Stimulated activated naive CD8-positive, alpha-beta T cell treated with anti-CD3 and anti-CD28 coated beads, Interleukin-15, amount 100 ng/mL, for 72 hours (primary cell): ENCODE results near the gene MAN1C1.

Experiments
- ATAC-seq: fragments of 150-1000 bp; cut with Tn5 transposase; 2 replicates; pipeline ENCODE4 v1.10.0; 2021; ENCODE audit warnings: mild to moderate bottlenecking, moderate library complexity
- DNase-seq, 2 donors: peaks; one replicate each; pipeline ENCODE4 v3.0.0; 2021 to 2022
- H3K27ac Mint-ChIP-seq, 2 donors: one replicate each; pipeline ENCODE4 v1.8.0; 2022; ENCODE audit warnings: mild to moderate bottlenecking in 2 of 2, mixed read lengths in 2 of 2, moderate library complexity in 2 of 2
- H3K27me3 Mint-ChIP-seq: one replicate; pipeline ENCODE4 v1.8.0; 2022; ENCODE audit warnings: mixed read lengths
- H3K4me1 Mint-ChIP-seq: one replicate; pipeline ENCODE4 v1.8.0; 2022; ENCODE audit warnings: mild to moderate bottlenecking, mixed read lengths
- H3K4me3 Mint-ChIP-seq, 2 donors: one replicate each; pipeline ENCODE4 v1.8.0; 2022; ENCODE audit warnings: mild to moderate bottlenecking in 2 of 2, mixed read lengths in 2 of 2, moderate library complexity in 1 of 2
- H3K9me3 Mint-ChIP-seq, 2 donors: one replicate each; pipeline ENCODE4 v1.8.0; 2022; ENCODE audit warnings: mixed read lengths in 2 of 2

The MAN1C1 gene

DNA sequence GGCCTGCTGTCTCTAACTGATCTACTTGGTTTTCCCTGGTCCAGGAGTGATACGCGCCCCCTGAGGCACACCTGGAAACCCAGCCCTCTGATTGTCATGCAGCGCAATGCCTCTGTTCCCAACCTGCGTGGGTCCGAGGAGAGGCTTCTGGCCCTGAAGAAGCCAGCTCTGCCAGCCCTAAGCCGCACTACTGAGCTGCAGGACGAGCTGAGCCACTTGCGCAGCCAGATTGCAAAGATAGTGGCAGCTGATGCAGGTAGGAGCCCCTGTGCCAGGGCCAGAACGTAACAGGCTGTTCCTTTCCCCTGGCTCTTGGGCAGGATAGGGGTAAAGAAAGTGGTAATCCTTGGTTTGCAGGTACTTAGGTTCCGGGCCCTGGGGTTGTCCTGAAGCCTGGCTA is 210.0 kb downstream of the MAN1C1 start:
- Mint-ChIP-seq H3K4me1 (peaks cover 9% of the 10 kb centered on the region), H3K27me3 (no peaks in the 10 kb centered on the region), H3K27ac (no peak overlapping the region), H3K9me3 (no peaks in the 10 kb centered on the region), H3K4me3 (no peak overlapping the region)
- no peak for ATAC-seq
- no peak for DNase-seq

DNA sequence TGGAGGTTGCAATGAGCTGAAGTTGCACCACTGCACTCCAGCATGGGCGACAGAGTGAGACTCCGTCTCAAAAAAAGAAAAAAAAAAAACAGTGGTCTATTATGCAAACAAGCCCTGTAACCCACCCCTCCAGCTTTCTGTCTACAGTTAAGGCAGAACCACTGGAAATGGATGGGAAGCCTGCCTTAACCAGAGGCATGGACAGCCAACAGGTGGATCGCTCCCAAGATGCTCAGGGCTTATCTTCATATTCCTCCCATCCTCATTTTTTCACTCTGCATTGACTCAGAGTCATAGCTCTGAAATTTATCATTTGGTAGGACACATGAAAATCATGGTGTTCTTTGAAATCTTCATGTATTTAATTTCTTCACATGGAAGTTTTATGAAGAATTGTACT is 211.9 kb downstream of the MAN1C1 start:
- H3K4me1 Mint-ChIP-seq = no peaks in the 10 kb centered on the region
- no peak for ATAC-seq
- DNase-seq = no peak
- H3K4me3 Mint-ChIP-seq = no peak overlapping the region
- no peak overlapping the region for H3K27ac Mint-ChIP-seq
- no peaks in the 10 kb centered on the region for H3K9me3 Mint-ChIP-seq
- no peaks in the 10 kb centered on the region for H3K27me3 Mint-ChIP-seq

DNA sequence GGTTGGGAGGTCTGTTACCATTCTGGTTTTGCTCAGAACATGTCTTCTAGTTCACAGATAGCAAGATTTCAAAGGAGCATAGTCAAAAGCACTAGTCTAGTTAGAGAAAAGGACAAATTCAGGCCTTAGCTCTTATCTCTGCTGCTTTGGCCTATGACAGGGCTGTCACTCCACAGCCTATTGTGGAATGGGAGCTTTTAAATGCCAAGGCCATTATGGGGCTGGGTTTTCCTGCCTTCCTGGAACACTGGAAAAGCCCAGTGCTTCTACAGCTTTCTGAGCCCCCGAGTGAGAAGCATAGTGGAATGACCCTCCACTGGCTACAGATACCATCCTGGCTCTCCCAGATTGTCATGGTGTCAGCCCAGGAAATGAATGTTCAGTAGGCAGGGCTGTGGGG is 212.5 kb downstream of the MAN1C1 start:
- Mint-ChIP-seq H3K27ac (no peak overlapping the region), H3K4me1 (no peaks in the 10 kb centered on the region), H3K9me3 (no peaks in the 10 kb centered on the region), H3K4me3 (no peak overlapping the region), H3K27me3 (no peaks in the 10 kb centered on the region)
- ATAC-seq (no peak), DNase-seq (no peak)

DNA sequence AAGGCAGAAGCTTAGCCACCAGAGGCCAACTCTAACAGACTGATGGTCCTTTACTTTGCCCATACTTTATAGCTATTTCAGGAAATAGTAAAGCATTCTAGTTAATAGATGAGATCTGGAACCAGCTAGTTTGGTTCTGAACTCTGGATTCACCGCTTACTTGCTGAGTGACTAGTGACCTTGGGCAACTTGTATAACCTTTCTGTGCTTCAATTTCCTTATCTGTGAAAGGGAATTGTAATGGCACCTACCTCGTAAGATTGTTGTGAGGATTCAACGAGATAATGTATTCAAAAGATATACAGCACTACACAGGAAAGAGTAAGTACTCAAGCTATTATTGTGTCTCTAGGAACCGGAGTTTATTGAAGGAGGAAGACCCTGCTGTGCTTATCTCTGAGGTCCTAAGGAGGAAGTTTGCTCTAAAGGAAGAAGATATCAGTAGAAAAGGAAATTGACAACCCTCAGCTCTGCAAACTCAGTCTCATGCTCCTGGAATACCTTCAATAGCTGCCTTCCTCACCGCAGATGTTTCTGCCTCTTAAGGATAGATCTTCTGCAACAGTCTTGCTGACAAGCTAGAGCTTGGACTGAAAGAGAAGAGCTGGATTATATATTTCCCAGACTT is 215.1 kb downstream of the MAN1C1 start:
- DNase-seq (no peak), ATAC-seq (no peak)
- no peak overlapping the region for H3K4me3 Mint-ChIP-seq
- H3K27me3 Mint-ChIP-seq = no peaks in the 10 kb centered on the region
- H3K9me3 Mint-ChIP-seq = no peaks in the 10 kb centered on the region
- no peaks in the 10 kb centered on the region for H3K4me1 Mint-ChIP-seq
- H3K27ac Mint-ChIP-seq = no peak overlapping the region

DNA sequence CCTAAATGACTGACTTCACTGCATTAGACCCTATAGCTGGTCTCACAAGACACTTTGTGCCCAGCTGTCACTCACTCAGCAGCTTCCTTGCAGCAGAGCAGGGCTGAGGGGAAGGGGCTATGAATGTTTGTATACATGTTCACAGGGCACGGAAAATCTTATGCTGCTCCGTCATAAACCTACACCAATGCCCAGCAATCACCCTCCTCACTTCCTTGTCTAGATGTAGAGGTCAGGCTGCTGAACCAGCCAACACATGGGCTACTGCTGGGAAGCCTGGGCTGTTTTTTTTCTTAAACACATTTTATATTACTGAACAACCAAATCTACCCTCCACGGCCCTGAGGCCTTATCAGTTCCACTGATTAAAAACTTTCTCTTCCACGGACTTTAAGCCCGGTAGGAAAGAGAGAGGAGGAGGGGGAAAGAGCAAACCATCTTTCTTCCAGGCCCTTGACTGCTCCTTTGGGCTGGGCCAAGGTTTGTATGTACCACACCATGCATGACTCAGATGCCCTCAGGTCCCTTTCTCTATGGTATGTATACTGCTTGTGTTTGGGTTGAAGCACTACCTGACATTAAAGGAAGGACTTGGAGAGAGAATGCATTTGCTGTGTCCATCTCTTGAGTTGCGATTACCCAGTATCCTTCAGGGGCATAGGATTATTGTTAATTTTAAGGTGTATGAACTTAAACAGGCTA is 215.9 kb downstream of the MAN1C1 start:
- Mint-ChIP-seq H3K9me3 (no peaks in the 10 kb centered on the region), H3K4me1 (no peaks in the 10 kb centered on the region), H3K27ac (no peak overlapping the region), H3K27me3 (no peaks in the 10 kb centered on the region), H3K4me3 (no peak overlapping the region)
- DNase-seq = no peak
- no peak for ATAC-seq

DNA sequence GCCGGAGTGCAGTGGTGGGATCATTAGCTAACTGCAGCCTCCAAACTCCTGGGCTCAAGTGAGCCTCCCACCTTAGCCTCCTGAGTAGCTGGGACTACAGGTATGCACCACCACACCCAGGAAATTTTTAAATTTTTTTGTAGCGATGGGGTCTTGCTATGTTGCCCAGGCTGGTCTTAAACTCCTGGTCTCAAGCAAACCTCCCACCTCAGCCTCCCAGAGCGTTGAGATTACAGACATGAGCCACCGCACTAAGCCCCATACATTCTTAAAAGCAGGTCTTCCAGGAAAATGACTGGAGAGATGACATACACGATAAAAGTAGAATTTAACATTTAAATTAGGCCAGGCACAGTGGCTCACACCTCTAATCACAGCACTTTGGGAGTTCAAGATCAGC is 216.6 kb downstream of the MAN1C1 start:
- H3K27me3 Mint-ChIP-seq = no peaks in the 10 kb centered on the region
- no peak for ATAC-seq

More for the DNA sequence above, 216.6 kb downstream of the MAN1C1 start:
- H3K27ac Mint-ChIP-seq = no peak overlapping the region
- DNase-seq = no peak
- no peaks in the 10 kb centered on the region for H3K4me1 Mint-ChIP-seq
- no peaks in the 10 kb centered on the region for H3K9me3 Mint-ChIP-seq
- no peak overlapping the region for H3K4me3 Mint-ChIP-seq
